ENCODE results near the gene LRP11.
A peak's percentile ranks its signal among the peaks of the same experiment; 100 is the strongest.

The LRP11 gene

GRCh38 chr6:149889326-149889725, 25.2 kb upstream of the LRP11 start:
- no peak for TF ChIP-seq CTCF (IDR thresholded peaks at IDR 0.05; ENCODE audit: low read length, missing control alignments)
- H3K4me3 ChIP-seq (replicated peaks; ENCODE audit: low read depth, low read length), result no peak overlapping the region
- DNase-seq (ENCODE audit: low read depth), result peak; percentile 26

GRCh38 chr6:149888659-149889058, 24.5 kb upstream of the LRP11 start:
- no peak for DNase-seq (ENCODE audit: low read depth)
- no peak for TF ChIP-seq CTCF (IDR thresholded peaks at IDR 0.05; ENCODE audit: low read length, missing control alignments)
- no peak overlapping the region for H3K4me3 ChIP-seq (replicated peaks; ENCODE audit: low read depth, low read length)

GRCh38 chr6:149888093-149888492, 23.9 kb upstream of the LRP11 start:
- no peak for DNase-seq (ENCODE audit: low read depth)
- TF ChIP-seq CTCF (IDR thresholded peaks at IDR 0.05; ENCODE audit: low read length, missing control alignments), result no peak
- H3K4me3 ChIP-seq (replicated peaks; ENCODE audit: low read depth, low read length), result no peak overlapping the region

- no peak for TF ChIP-seq CTCF (IDR thresholded peaks at IDR 0.05; ENCODE audit: low read length, missing control alignments)
- DNase-seq (ENCODE audit: low read depth), result peak; percentile 57
- H3K4me3 ChIP-seq (replicated peaks; ENCODE audit: low read depth, low read length), result no peak overlapping the region
Measured at GRCh38 chr6:149887343-149887742, 23.2 kb upstream of the LRP11 start.

GRCh38 chr6:149885888-149886287, 21.7 kb upstream of the LRP11 start:
- no peak overlapping the region for H3K4me3 ChIP-seq (replicated peaks; ENCODE audit: low read depth, low read length)
- TF ChIP-seq CTCF (IDR thresholded peaks at IDR 0.05; ENCODE audit: low read length, missing control alignments), result no peak
- no peak for DNase-seq (ENCODE audit: low read depth)

GRCh38 chr6:149884617-149885016, 20.5 kb upstream of the LRP11 start:
- no peak overlapping the region for H3K4me3 ChIP-seq (replicated peaks; ENCODE audit: low read depth, low read length)
- no peak for TF ChIP-seq CTCF (IDR thresholded peaks at IDR 0.05; ENCODE audit: low read length, missing control alignments)
- no peak for DNase-seq (ENCODE audit: low read depth)

GRCh38 chr6:149884215-149884614, 20.1 kb upstream of the LRP11 start:
- TF ChIP-seq CTCF (IDR thresholded peaks at IDR 0.05; ENCODE audit: low read length, missing control alignments), result no peak
- no peak overlapping the region for H3K4me3 ChIP-seq (replicated peaks; ENCODE audit: low read depth, low read length)
- DNase-seq (ENCODE audit: low read depth), result peak; percentile 55

Measured in fibroblast of pulmonary artery (primary cell).